ENCODE measurements around the gene EPC1.
A peak's percentile ranks its signal among the peaks of the same experiment; 100 is the strongest.

DNA sequence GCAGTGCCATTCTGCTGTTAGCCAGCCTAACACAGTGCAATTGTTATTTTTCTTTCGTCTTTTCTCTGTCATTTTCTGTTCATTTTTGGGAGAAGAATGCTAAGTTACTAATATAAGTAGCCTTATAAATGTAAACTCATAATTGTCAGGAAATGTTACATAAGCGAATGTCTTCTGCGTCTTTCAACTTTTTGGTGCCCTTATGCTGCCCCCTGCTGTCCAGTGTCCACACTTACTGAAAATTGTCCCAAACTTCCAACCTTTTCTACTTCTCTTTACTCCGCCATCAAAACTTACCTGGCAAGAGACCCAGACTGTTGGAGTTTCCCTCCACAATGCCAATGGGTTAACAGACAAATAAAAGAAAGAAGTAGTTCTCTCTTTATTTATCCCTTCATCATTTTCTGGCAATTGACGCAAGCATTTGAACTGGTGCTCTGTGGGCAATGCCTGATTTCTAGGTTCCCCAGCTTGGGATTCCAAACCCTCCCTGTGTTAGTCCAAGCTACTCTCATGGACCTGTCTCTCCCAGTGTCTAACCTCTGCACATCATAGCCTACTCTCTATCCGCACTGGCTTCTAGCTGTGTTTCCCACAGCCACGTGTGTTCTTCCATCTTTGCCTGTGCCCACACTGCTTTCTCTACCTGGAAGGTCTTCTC is 21.0 kb upstream of the EPC1 start:
- TF ChIP-seq SREBF1 (IDR thresholded peaks at IDR 0.05; ENCODE audit: low read length) (no peak), TBL1XR1 (IDR thresholded peaks at IDR 0.05; ENCODE audit: low read depth, low read length) (no peak), GABPA (IDR thresholded peaks at IDR 0.05; ENCODE audit: low read depth) (no peak), ZNF207 (IDR thresholded peaks at IDR 0.05; ENCODE audit: borderline replicate concordance) (no peak), CEBPB (IDR thresholded peaks at IDR 0.05; ENCODE audit: borderline replicate concordance in 1 of 2, low read depth in 2 of 2, low read length in 2 of 2) (no peak), TARDBP (IDR thresholded peaks at IDR 0.05; ENCODE audit: borderline replicate concordance) (no peak), CBX5 (IDR thresholded peaks at IDR 0.05; ENCODE audit: low read depth) (no peak)
- TF ChIP-seq, protein P1, sequence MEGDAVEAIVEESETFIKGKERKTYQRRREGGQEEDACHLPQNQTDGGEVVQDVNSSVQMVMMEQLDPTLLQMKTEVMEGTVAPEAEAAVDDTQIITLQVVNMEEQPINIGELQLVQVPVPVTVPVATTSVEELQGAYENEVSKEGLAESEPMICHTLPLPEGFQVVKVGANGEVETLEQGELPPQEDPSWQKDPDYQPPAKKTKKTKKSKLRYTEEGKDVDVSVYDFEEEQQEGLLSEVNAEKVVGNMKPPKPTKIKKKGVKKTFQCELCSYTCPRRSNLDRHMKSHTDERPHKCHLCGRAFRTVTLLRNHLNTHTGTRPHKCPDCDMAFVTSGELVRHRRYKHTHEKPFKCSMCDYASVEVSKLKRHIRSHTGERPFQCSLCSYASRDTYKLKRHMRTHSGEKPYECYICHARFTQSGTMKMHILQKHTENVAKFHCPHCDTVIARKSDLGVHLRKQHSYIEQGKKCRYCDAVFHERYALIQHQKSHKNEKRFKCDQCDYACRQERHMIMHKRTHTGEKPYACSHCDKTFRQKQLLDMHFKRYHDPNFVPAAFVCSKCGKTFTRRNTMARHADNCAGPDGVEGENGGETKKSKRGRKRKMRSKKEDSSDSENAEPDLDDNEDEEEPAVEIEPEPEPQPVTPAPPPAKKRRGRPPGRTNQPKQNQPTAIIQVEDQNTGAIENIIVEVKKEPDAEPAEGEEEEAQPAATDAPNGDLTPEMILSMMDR (IDR thresholded peaks at IDR 0.05 in 2 of 3, conservative IDR thresholded peaks at IDR 0.05 in 1 of 3; ENCODE audit: control insufficient read depth in 2 of 3, extremely low read depth in 1 of 3, insufficient read depth in 1 of 3, low read depth in 3 of 3, low read length in 3 of 3): peak; percentile 61 to 80 (median 69)
- TF ChIP-seq, protein P2, sequence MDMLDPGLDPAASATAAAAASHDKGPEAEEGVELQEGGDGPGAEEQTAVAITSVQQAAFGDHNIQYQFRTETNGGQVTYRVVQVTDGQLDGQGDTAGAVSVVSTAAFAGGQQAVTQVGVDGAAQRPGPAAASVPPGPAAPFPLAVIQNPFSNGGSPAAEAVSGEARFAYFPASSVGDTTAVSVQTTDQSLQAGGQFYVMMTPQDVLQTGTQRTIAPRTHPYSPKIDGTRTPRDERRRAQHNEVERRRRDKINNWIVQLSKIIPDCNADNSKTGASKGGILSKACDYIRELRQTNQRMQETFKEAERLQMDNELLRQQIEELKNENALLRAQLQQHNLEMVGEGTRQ (IDR thresholded peaks at IDR 0.05; ENCODE audit: borderline replicate concordance, low read depth, low read length): no peak
- TF ChIP-seq, protein P3, sequence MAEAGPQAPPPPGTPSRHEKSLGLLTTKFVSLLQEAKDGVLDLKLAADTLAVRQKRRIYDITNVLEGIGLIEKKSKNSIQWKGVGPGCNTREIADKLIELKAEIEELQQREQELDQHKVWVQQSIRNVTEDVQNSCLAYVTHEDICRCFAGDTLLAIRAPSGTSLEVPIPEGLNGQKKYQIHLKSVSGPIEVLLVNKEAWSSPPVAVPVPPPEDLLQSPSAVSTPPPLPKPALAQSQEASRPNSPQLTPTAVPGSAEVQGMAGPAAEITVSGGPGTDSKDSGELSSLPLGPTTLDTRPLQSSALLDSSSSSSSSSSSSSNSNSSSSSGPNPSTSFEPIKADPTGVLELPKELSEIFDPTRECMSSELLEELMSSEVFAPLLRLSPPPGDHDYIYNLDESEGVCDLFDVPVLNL (IDR thresholded peaks at IDR 0.05; ENCODE audit: low read depth, low read length): no peak
- TF ChIP-seq, protein P4, sequence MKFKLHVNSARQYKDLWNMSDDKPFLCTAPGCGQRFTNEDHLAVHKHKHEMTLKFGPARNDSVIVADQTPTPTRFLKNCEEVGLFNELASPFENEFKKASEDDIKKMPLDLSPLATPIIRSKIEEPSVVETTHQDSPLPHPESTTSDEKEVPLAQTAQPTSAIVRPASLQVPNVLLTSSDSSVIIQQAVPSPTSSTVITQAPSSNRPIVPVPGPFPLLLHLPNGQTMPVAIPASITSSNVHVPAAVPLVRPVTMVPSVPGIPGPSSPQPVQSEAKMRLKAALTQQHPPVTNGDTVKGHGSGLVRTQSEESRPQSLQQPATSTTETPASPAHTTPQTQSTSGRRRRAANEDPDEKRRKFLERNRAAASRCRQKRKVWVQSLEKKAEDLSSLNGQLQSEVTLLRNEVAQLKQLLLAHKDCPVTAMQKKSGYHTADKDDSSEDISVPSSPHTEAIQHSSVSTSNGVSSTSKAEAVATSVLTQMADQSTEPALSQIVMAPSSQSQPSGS (IDR thresholded peaks at IDR 0.05; ENCODE audit: low read length): no peak
- TF ChIP-seq, protein P5, sequence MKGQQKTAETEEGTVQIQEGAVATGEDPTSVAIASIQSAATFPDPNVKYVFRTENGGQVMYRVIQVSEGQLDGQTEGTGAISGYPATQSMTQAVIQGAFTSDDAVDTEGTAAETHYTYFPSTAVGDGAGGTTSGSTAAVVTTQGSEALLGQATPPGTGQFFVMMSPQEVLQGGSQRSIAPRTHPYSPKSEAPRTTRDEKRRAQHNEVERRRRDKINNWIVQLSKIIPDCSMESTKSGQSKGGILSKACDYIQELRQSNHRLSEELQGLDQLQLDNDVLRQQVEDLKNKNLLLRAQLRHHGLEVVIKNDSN (IDR thresholded peaks at IDR 0.05; ENCODE audit: borderline replicate concordance, extremely low read length, insufficient read depth, low read depth, low read length): no peak
- TF ChIP-seq, protein P6, sequence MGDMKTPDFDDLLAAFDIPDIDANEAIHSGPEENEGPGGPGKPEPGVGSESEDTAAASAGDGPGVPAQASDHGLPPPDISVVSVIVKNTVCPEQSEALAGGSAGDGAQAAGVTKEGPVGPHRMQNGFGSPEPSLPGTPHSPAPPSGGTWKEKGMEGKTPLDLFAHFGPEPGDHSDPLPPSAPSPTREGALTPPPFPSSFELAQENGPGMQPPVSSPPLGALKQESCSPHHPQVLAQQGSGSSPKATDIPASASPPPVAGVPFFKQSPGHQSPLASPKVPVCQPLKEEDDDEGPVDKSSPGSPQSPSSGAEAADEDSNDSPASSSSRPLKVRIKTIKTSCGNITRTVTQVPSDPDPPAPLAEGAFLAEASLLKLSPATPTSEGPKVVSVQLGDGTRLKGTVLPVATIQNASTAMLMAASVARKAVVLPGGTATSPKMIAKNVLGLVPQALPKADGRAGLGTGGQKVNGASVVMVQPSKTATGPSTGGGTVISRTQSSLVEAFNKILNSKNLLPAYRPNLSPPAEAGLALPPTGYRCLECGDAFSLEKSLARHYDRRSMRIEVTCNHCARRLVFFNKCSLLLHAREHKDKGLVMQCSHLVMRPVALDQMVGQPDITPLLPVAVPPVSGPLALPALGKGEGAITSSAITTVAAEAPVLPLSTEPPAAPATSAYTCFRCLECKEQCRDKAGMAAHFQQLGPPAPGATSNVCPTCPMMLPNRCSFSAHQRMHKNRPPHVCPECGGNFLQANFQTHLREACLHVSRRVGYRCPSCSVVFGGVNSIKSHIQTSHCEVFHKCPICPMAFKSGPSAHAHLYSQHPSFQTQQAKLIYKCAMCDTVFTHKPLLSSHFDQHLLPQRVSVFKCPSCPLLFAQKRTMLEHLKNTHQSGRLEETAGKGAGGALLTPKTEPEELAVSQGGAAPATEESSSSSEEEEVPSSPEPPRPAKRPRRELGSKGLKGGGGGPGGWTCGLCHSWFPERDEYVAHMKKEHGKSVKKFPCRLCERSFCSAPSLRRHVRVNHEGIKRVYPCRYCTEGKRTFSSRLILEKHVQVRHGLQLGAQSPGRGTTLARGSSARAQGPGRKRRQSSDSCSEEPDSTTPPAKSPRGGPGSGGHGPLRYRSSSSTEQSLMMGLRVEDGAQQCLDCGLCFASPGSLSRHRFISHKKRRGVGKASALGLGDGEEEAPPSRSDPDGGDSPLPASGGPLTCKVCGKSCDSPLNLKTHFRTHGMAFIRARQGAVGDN (IDR thresholded peaks at IDR 0.05): no peak

Measured in GM12878 (cell line).